WTC11 (cell line): ENCODE results near the gene CCDC93. TPM values are rescaled to one million over a fixed set of nuclear protein-coding genes. Genes with fewer than 3 reads are reported as not detected.

Experiments
- ARID4B ChIP-seq: sonication (generic); formaldehyde crosslinking; IDR thresholded peaks from 2 replicates; pipeline ENCODE4 v1.8.0; 2023; ENCODE audit warnings: missing genetic modification reagents, mild to moderate bottlenecking, borderline replicate concordance
- E2F4 ChIP-seq: sonication (generic); formaldehyde crosslinking; IDR thresholded peaks from 2 replicates; pipeline ENCODE4 v1.8.1; 2022; ENCODE audit warnings: low read depth, mild to moderate bottlenecking, moderate library complexity, missing genetic modification reagents, borderline replicate concordance
- FOXP1 ChIP-seq: sonication (generic); formaldehyde crosslinking; IDR thresholded peaks from 2 replicates; pipeline ENCODE4 v1.8.0; 2022; ENCODE audit warnings: missing genetic modification reagents, mild to moderate bottlenecking, moderate library complexity, borderline replicate concordance
- FOXP4 ChIP-seq: sonication (generic); formaldehyde crosslinking; IDR thresholded peaks from 2 replicates; pipeline ENCODE4 v1.8.0; 2022; ENCODE audit warnings: mild to moderate bottlenecking, missing genetic modification reagents
- KAT7 ChIP-seq: sonication (generic); formaldehyde crosslinking; IDR thresholded peaks from 2 replicates; pipeline ENCODE4 v1.8.1; 2023; ENCODE audit warnings: missing genetic modification reagents, mild to moderate bottlenecking, borderline replicate concordance
- NFATC4 ChIP-seq: fragments of 250-450 bp; sonication (Bioruptor Pico); IDR thresholded peaks from 2 replicates; pipeline ENCODE4 v1.9.0; 2021; ENCODE audit warnings: mild to moderate bottlenecking
- NR3C1 ChIP-seq: sonication (generic); formaldehyde crosslinking; conservative IDR thresholded peaks from 2 replicates; pipeline ENCODE4 v1.8.1; 2023; ENCODE audit warnings: low read depth, mild to moderate bottlenecking, missing genetic modification reagents
- PRDM15 ChIP-seq: sonication (generic); formaldehyde crosslinking; IDR thresholded peaks from 2 replicates; pipeline ENCODE4 v1.8.0; 2022; ENCODE audit warnings: missing genetic modification reagents
- SMAD4 ChIP-seq: sonication (generic); formaldehyde crosslinking; IDR thresholded peaks from 2 replicates; pipeline ENCODE4 v1.8.0; 2022; ENCODE audit warnings: mild to moderate bottlenecking, missing genetic modification reagents
- ZBTB43 ChIP-seq: sonication (generic); formaldehyde crosslinking; IDR thresholded peaks from 2 replicates; pipeline ENCODE4 v1.8.1; 2023; ENCODE audit warnings: mild to moderate bottlenecking, missing genetic modification reagents
- ZNF232 ChIP-seq: sonication (generic); formaldehyde crosslinking; IDR thresholded peaks from 2 replicates; pipeline ENCODE4 v1.8.0; 2022; ENCODE audit warnings: mild to moderate bottlenecking, missing genetic modification reagents
- ZNF512 ChIP-seq: sonication (generic); formaldehyde crosslinking; IDR thresholded peaks from 2 replicates; pipeline ENCODE4 v1.8.1; 2022; ENCODE audit warnings: missing genetic modification reagents, borderline replicate concordance
- total RNA-seq: library from RNA; stranded (reverse); gene quantifications from 3 replicates; pipeline ENCODE4 v1.2.3, GENCODE V29; 2021

The CCDC93 gene
- total RNA-seq, 1 experiment from 2014 or later: 16.9 TPM

- no peak for TF ChIP-seq ZNF512 (CRISPR knock-in tag)
- TF ChIP-seq E2F4 (CRISPR knock-in tag): no peak
- no peak for TF ChIP-seq FOXP4 (CRISPR knock-in tag)
- TF ChIP-seq ZNF232 (CRISPR knock-in tag): no peak
- TF ChIP-seq SMAD4: no peak
- no peak for TF ChIP-seq ARID4B
- TF ChIP-seq ZBTB43 (CRISPR knock-in tag): no peak
- TF ChIP-seq KAT7 (CRISPR knock-in tag): no peak
- TF ChIP-seq FOXP1 (CRISPR knock-in tag): no peak
- no peak for TF ChIP-seq NFATC4 (CRISPR knock-in tag)
- TF ChIP-seq PRDM15 (CRISPR knock-in tag): no peak
- no peak for TF ChIP-seq NR3C1 (CRISPR knock-in tag)
Observed at GRCh38 chr2:118019821-118020220, 6.0 kb upstream of the CCDC93 start (continued).
